MCF 10A (cell line): ENCODE measurements around the gene HSD3B7. TPM values are rescaled to one million over a fixed set of nuclear protein-coding genes. Genes with fewer than 3 reads are reported as not detected.

Experiments used
- BruUV-seq: library from RNA; stranded (reverse); fragments of 400-500 nt; replicated peaks from 2 replicates; lab custom pipeline; 2021; lab: Mats Ljungman, UMichigan
- CTCF ChIA-PET: fragments of 300-600 bp; sonication (Branson Sonifier 250); formaldehyde crosslinking; extraction: SDS; loops from one replicate; lab custom pipeline; 2021; ENCODE audit warnings: antibody characterized with exemption, inconsistent platforms; lab: Yijun Ruan, JAX
- POLR2A ChIA-PET: fragments of 300-600, 350-650 bp; sonication (Branson Sonifier 250); formaldehyde crosslinking; extraction: SDS; loops from one replicate; lab custom pipeline; 2020; ENCODE audit warnings: antibody characterized with exemption, inconsistent platforms; lab: Yijun Ruan, JAX
- DNase-seq: peaks from one replicate; pipeline ENCODE4 v3.0.0-alpha.2; 2018; ENCODE audit not compliant: unreplicated experiment
- H3K27ac Mint-ChIP-seq: one replicate; pipeline ENCODE4 v1.8.0; 2022; ENCODE audit warnings: mild to moderate bottlenecking, low read depth, mixed read lengths; ENCODE audit not compliant: unreplicated experiment
- H3K27me3 Mint-ChIP-seq: one replicate; pipeline ENCODE4 v1.8.0; 2022; ENCODE audit warnings: mixed read lengths; ENCODE audit not compliant: insufficient read depth, unreplicated experiment
- H3K36me3 Mint-ChIP-seq: one replicate; pipeline ENCODE4 v1.8.0; 2022; ENCODE audit warnings: mild to moderate bottlenecking, moderate library complexity, mixed read lengths; ENCODE audit not compliant: insufficient read depth, unreplicated experiment
- H3K4me1 Mint-ChIP-seq: one replicate; pipeline ENCODE4 v1.8.0; 2022; ENCODE audit warnings: mixed read lengths; ENCODE audit not compliant: insufficient read depth, unreplicated experiment
- H3K4me3 Mint-ChIP-seq: one replicate; pipeline ENCODE4 v1.8.0; 2022; ENCODE audit warnings: mild to moderate bottlenecking, moderate library complexity, mixed read lengths; ENCODE audit not compliant: unreplicated experiment
- H3K9me3 Mint-ChIP-seq: one replicate; pipeline ENCODE4 v1.8.0; 2022; ENCODE audit warnings: mixed read lengths; ENCODE audit not compliant: unreplicated experiment
- intact Hi-C: fragments of 100-400 bp; cut with micrococcal nuclease; formaldehyde crosslinking; loops from 2 replicates; pipeline ENCODE4 v1.14.1; 2022
- total RNA-seq: library from RNA; stranded (reverse); gene quantifications from 2 replicates; pipeline ENCODE4 v1.2.3, GENCODE V29; 2022
- TF ChIP-seq, protein P1 (sequence below): fragments of 200-600 bp; IDR thresholded peaks from one replicate; pipeline ENCODE4 v1.8.0; 2022; ENCODE audit warnings: antibody characterized with exemption, mild to moderate bottlenecking; ENCODE audit not compliant: unreplicated experiment

Gene HSD3B7
- total RNA-seq, 1 experiment from 2014 or later, result 5.0 TPM

DNA sequence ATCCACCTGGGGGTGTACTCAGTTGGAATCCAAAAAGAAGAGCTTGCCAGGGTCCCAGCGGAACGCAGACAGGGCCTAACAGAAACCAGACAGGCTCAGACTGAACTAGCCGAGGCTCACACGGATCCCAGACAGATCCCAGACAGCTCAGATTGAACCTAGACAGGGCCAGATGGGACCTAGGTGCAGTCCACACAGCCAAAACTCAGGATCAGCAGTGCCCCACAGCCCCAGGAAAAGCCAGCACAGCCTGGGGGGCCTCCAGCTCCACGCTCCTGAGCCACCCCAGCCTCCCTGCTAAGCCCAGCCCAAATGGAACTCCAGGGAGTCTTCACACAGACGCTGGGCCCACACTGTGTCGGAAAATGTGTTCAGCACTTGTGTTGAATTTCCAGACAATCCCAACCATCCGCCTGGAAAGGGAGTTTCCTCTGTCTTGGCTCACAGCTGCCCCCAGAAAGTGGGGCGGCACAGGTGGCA lies 17.9 kb downstream of the HSD3B7 start:
- ChIA-PET CTCF (interaction anchor here (0.5 to 1.7 kb wide), 5 partner anchors 17 to 832 kb away, joined by 3 to 5 read pairs (median 4); no protein-coding TSS in a partner anchor), POLR2A (interaction anchor here (0.7 kb wide), 1 partner anchor 53 kb away, joined by 3 read pairs; no protein-coding TSS in a partner anchor)
- TF ChIP-seq, protein P1, sequence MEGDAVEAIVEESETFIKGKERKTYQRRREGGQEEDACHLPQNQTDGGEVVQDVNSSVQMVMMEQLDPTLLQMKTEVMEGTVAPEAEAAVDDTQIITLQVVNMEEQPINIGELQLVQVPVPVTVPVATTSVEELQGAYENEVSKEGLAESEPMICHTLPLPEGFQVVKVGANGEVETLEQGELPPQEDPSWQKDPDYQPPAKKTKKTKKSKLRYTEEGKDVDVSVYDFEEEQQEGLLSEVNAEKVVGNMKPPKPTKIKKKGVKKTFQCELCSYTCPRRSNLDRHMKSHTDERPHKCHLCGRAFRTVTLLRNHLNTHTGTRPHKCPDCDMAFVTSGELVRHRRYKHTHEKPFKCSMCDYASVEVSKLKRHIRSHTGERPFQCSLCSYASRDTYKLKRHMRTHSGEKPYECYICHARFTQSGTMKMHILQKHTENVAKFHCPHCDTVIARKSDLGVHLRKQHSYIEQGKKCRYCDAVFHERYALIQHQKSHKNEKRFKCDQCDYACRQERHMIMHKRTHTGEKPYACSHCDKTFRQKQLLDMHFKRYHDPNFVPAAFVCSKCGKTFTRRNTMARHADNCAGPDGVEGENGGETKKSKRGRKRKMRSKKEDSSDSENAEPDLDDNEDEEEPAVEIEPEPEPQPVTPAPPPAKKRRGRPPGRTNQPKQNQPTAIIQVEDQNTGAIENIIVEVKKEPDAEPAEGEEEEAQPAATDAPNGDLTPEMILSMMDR, result no peak
- no peak for DNase-seq
- BruUV-seq, result no TSS peak
- Mint-ChIP-seq H3K4me3 (no peak overlapping the region), H3K27me3 (peaks cover 8% of the 10 kb centered on the region), H3K4me1 (peaks cover 6% of the 10 kb centered on the region), H3K36me3 (no peaks in the 10 kb centered on the region), H3K27ac (no peak overlapping the region), H3K9me3 (no peaks in the 10 kb centered on the region)
- intact Hi-C loops, result no loop called here

DNA sequence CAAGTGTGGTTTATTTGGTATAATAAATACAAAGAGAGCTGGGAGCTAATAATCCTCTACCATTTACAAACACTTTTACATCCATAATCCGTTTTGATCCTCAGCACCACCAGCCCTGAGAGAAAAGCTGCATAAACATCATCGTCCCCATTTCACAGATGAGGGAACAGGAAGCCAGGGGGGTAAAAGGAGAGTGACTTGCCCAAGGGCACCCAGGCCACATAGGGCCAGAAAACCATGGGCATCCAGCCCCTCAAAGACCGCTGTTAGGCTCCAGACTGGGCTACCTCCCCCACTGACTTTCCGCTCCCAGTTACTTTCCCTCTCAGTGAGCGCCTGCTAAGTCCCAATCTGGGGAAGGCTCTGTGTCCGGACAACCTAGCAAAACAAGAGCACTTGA lies 18.7 kb downstream of the HSD3B7 start:
- Mint-ChIP-seq H3K27ac (no peak overlapping the region), H3K27me3 (peaks cover 8% of the 10 kb centered on the region)
- no peak for DNase-seq

DNA sequence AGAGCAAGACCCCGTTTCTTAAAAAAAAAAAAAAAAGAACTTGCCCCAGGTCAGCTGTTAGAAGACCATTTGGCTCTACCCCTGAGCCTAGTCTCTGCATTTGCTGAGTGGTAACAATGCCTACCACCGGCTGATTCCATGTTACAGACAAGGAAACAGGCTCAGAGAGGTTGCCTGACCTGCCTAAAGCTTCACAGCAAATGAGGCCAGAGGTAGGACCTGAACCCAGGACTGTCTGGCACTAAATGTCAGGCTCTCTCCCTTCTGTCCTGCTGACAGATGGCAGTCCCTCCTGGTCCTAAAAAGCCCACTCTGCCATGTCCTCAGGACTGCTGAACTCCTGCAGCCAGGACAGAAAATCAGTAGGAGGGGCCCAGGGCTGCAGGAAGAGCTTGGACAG lies 19.7 kb downstream of the HSD3B7 start:
- POLR2A ChIA-PET, result no interaction called here
- no peak overlapping the region for H3K4me3 Mint-ChIP-seq

More for the DNA sequence above, 18.7 kb downstream of the HSD3B7 start:
- no TSS peak for BruUV-seq
- no peaks in the 10 kb centered on the region for H3K36me3 Mint-ChIP-seq
- no peaks in the 10 kb centered on the region for H3K4me1 Mint-ChIP-seq
- ChIA-PET POLR2A (no interaction called here), CTCF (interaction anchor here (0.5 to 1.7 kb wide), 4 partner anchors 9 to 131 kb away, joined by 3 to 5 read pairs (median 4); partner anchors contain the start of gene HSD3B7)
- intact Hi-C loops, result no loop called here
- no peaks in the 10 kb centered on the region for H3K9me3 Mint-ChIP-seq
- no peak overlapping the region for H3K4me3 Mint-ChIP-seq
- TF ChIP-seq, protein P1, result no peak

DNA sequence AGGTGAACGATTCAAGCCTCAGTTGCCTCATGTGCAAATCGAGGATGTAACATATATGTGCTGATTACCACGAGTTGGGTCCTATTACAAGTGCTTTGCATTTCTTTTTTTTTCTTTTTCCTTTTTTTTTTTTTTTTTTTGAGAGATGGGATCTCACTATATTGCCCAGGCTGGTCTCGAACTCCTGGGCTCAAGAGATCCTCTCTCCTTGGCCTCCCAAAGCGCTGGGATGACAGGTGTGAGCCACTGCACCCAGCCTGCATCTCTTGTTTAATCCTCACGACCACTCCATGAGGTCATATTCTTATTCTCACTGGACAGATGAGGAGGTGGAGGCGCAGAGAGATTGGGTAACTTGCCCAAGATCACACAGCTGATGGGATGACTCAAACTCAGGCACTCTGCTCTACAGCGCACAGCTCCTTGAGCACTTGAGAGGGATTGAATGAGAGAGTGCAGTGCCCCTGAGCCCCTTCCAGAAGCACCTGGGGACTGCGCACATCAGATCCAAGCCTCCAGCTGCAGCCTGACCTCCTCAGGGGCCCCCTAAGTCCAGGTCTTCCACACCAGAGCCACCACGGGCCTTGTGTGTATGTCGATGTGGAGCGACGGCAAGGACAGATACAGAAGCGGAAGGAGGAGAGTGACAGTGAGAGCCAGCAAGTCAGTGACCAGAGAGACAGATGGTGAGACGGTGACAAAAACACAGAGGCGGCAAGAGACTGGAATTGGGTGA lies 20.5 kb downstream of the HSD3B7 start:
- ChIA-PET CTCF (interaction anchor here (0.6 to 1.7 kb wide), 2 partner anchors 18 to 20 kb away, joined by 4 to 5 read pairs; partner anchors contain the start of gene HSD3B7), POLR2A (no interaction called here)
- H3K4me3 Mint-ChIP-seq, result no peak overlapping the region
- H3K36me3 Mint-ChIP-seq, result no peaks in the 10 kb centered on the region
- TF ChIP-seq, protein P1, result no peak
- H3K27me3 Mint-ChIP-seq, result peaks cover 17% of the 10 kb centered on the region
- H3K27ac Mint-ChIP-seq, result no peak overlapping the region
- no peaks in the 10 kb centered on the region for H3K9me3 Mint-ChIP-seq
- intact Hi-C loops, result no loop called here
- no peaks in the 10 kb centered on the region for H3K4me1 Mint-ChIP-seq
- no peak for DNase-seq
- BruUV-seq, result no TSS peak

More for the DNA sequence above, 19.7 kb downstream of the HSD3B7 start:
- Mint-ChIP-seq H3K9me3 (no peaks in the 10 kb centered on the region), H3K36me3 (no peaks in the 10 kb centered on the region), H3K27me3 (peaks cover 11% of the 10 kb centered on the region), H3K4me1 (no peaks in the 10 kb centered on the region), H3K27ac (no peak overlapping the region)
- TF ChIP-seq, protein P1, result no peak
- CTCF ChIA-PET, result interaction anchor here (0.7 to 1.7 kb wide), 2 partner anchors 10 to 19 kb away, joined by 3 to 5 read pairs; partner anchors contain the start of gene HSD3B7
- no TSS peak for BruUV-seq
- no peak for DNase-seq
- intact Hi-C loops, result no loop called here
